CD4-positive, alpha-beta T cell treated with Interleukin-1 beta for 1 hour (primary cell): ENCODE results near the gene HELB.

ENCODE experiments used
- DNase-seq, 2 donors: peaks; one replicate each; pipeline ENCODE4 v3.0.0-alpha.2; 2020 to 2022

Gene HELB

GRCh38 chr12:66304296-66304900 is 2.1 kb downstream of the HELB start:
- DNase-seq: no peak

GRCh38 chr12:66309606-66310005 is 7.3 kb downstream of the HELB start:
- no peak for DNase-seq

GRCh38 chr12:66312189-66312588 is 9.9 kb downstream of the HELB start:
- no peak for DNase-seq

DNA sequence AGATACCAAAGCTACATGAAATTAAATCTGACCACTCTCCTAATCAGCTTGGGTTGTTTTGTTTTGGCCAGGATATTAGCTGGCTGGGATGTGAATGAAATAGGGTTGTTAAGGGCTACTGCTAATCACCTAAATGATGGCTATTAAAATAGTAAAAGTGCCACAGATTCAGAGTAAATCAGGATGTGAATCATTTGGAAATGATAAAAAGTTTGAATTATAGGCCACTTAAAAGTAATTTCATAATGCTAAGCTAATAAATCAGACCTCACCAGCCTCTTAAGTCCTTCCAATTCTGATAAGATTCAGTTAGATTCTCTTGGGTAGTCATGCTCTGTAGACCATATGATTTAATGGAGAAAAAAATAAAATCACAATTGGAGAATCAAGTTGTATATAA is 12.0 kb downstream of the HELB start:
- no peak for DNase-seq

- DNase-seq: no peak
Measured at GRCh38 chr12:66319266-66319954, 17.1 kb downstream of the HELB start.

DNA sequence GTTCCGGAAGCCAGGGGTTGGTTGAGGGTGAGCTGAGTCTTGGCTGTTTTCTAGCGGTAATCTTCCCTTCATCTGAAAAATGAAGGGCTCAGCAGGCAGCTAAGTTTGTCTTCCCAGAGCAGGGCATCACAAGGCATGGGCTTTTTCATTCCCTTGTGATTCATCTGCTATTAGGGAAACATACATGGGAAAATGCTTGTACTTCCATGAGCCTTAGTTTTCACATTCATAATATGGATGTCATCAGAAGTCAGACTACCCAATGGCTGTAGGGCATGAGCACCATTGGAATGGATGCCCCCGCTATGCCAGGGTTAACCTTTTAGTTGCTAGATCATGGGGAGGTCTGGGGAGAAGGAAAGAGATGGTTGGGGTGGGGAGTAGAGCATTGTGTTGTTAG is 18.7 kb downstream of the HELB start:
- DNase-seq: no peak

GRCh38 chr12:66321435-66321834 is 19.1 kb downstream of the HELB start:
- DNase-seq: no peak

DNA sequence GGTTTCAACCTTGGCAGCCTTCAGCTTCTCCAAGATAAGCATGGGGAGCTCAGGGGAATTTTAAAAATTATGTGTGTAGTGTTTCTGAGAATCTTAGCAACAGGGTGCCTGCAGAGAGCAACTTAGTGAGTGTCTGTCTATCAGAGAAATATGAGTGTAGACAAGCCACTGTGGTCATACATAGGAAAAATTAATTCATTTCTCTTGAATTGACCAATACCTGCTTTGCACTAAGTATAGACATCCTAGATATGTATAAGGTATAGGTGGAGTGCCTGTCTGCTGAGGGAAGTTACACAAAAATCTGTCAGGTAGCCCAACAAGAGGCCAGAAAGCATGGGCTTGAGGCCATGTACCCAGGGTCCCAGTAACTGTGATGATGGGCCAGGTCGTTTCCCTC is 20.7 kb downstream of the HELB start:
- DNase-seq: no peak

DNA sequence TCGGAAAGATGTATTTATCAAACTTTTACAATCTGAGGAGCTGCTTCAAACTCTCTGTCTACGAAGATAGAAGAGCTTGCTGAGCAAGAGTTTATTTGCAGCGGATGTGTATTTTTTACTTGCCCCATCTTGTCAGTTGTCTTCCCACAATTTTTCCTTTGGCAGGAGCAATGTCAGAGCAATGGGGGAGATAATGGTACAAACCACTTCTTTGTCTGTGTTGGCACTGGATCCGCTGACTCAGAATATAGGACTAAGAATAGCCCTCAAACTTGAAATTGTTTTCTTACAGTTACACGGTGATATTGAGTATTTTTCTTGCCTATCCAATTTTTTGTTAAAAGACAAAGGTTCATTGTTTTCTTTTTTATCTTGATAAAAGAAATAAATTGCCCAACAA is 27.6 kb downstream of the HELB start:
- DNase-seq: no peak

DNA sequence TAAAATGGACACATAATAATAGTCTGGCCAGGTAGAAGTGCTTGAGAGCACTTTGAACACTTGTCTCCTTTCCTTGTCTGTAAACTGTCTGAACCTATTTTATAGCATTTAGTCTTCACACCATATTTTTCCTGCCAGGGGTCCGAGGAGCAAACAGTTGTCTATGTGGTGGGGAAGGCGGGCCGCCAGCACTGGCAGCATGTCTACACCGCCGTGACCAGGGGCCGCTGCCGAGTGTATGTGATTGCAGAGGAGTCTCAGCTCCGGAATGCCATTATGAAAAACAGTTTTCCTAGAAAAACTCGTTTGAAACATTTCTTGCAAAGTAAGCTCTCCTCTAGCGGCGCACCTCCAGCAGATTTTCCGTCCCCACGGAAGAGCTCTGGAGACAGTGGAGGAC is 28.7 kb downstream of the HELB start:
- DNase-seq: no peak

DNA sequence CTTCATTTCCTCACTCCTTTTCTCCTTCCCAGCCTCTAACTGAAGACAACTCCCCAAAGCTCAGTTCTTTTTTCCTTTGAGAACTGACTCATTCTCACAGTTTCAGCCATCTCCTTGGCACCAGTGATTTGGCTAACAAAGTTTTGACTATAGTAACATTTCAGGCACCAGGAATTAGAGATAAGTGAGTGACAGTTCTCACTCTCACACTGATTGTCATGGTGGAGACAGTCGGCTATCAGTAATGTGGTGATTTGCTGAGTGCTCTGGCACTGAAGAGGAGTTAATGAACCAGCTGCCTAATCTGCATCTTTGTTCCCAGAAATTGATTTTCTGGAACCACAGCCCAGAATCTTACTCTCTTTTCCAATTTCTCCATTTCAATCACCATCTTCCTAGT is 29.5 kb downstream of the HELB start:
- DNase-seq: no peak

- no peak for DNase-seq
Measured at GRCh38 chr12:66335746-66336145, 33.5 kb downstream of the HELB start.

- no peak for DNase-seq
Measured at GRCh38 chr12:66337381-66338010, 35.2 kb downstream of the HELB start.

GRCh38 chr12:66340131-66340530 is 37.8 kb downstream of the HELB start:
- no peak for DNase-seq

DNA sequence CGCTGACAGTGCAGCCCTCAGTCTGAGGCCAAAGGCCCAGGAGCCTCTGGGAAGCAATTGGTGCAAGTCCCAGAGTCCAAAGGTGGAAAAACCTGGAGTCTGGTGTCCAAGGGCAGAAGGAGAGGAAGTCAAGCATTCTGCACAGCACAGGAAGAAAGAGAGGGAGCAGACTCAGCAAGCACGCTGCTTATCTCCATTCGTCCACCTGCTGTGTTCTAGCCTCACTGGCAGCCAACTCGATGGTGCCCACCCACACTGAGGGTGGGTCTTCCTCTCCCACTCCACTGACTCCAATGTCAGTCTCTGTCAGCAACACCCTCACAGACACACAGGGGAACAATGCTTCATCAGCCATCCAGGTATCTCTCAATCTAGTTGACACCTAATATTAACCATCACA is 38.8 kb downstream of the HELB start:
- no peak for DNase-seq

DNA sequence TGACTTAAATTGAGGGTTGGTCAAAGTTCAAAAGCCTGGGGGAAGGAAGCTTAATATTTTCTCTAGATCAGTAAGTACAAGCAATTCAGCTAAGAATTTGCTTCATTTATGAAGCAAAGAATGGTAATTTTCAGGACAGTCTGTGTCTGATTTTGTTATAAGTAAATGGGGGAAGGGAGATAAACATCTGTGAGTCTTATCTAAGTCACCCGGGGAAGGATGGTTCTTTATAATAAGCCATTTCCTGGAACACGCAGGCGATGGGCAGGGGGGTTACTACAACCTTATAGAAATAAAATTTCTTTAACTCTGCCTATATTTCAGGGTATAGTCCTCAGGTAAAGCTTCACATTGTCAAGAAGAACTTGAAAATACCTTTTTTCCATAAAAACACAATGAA is 42.9 kb downstream of the HELB start:
- DNase-seq: no peak

- DNase-seq: no peak
Measured at GRCh38 chr12:66345956-66346355, 43.7 kb downstream of the HELB start.

DNA sequence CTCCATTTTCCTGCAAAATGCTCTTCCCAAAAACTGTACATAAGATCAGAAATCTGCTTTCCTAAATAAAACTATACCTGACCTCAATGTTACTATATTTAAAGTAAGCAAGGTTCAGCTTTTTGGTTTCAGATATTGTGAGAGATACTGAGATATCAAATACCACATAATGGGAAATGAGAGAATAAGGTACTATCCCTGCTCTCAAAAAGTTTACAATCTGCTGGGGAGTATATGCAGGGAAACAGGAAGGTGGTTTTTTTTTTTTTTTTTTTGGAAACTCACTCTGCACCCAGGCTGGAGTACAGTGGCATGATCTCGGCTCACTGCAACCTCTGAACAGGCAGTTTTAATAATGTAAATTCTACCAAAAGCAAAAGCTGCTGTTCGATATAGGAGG is 49.0 kb downstream of the HELB start:
- no peak for DNase-seq

DNA sequence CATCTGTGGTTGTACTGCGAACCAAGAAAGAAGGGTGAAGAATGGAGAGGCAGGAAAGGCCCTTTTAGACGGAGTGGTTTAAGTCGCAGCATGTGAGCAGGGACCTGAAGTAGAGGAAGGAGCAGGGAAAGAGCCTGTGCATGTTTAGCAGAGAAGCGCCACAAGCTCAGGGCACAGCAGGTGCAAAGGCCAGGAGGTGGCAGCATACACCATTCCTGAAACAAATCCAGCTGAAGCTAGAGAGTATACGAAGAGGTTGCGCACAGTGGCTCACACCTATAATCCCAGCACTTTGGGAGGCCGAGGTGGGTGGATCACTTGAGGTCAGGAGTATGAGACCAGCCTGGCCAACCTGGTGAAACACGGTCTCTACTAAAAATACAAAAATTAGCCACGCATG is 49.9 kb downstream of the HELB start:
- DNase-seq: peak in 1 of 2 donors; percentile 33

GRCh38 chr12:66352899-66353298 is 50.6 kb downstream of the HELB start:
- no peak for DNase-seq

DNA sequence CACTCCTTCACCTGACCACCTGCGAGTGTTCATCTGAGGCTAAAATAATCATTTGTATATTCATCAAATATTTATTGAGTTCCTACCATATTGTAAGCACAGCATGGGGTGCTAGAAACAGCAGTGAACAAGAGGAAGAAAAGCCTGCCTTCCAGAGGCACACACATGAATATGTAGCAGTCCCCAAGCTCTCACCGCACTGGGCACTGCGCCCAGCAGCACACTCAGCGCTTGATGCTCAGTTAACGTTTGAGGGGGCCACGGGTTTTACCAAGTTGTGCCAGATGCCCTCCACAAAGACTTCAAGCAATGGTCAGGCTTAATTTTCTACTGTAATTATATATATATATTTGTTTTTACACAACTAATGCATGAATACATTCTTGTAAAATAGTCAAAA is 52.0 kb downstream of the HELB start:
- DNase-seq: no peak

GRCh38 chr12:66359300-66359699 is 57.0 kb downstream of the HELB start:
- no peak for DNase-seq

- no peak for DNase-seq
Measured at GRCh38 chr12:66361703-66362102, 59.4 kb downstream of the HELB start.

DNA sequence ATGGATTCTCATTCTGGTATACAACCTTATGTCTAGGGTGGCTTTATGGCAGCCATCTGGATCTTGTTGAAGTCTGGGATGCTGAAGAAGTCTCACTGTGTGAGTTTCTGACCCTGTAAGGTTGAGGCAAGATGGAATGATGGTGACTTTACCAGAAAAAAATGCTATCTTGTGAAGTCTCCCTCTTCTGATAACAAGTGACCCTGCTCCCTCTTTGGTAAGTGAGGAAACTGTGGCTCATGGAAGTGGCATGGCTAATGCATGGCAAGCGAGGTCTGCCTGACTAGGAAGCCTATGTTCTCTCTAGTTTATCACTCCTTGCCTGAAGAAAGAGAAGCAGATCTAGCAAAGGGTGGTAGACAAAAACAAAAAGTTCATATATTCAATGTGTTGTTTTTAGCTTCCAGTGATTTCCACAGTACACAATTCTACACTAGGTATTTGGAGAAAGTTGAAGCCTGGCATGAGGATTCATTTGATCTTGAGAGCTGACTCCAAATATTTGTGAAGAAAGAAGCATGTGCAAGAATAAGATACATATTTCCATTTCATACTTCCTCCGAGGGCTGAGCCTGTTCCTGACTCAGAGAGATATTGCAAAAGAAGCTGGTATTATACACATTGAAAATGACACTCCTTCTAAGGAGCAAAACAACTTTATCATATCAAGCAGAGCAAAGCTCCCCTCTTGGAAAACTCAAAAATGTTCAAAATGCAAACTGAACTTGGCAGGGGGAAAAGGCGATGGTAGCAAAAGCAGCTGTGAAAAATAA is 63.6 kb downstream of the HELB start:
- no peak for DNase-seq
